ENCODE measurements around the gene SCGB1D2.

SCGB1D2 gene

DNA sequence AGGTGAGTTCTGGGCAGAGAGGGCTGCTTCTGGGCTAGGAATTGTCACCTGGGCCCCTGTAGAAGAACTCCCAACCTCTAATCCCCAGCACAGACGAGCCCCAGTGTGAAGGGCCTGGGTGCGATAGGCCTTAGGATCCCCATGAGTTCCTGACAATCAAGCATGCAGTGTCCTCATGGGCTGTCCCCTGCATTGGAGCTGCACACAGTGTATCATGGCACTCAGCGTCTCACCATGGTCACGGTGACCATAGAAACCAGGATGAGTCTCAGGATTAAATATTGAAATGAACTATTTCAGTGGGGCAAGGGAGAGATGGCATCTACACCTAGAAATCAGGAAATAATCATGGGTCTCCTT is 33.3 kb upstream of the SCGB1D2 start:
- H3K27ac ChIP-seq (ENCODE audit: low read depth, low read length), result no peak overlapping the region
- no peaks in the 10 kb centered on the region for H3K9me3 ChIP-seq (ENCODE audit: control insufficient read depth in 1 of 2, low read length in 2 of 2)
- H3K4me3 ChIP-seq (ENCODE audit: low read depth in 1 of 2, low read length in 2 of 2), result no peak overlapping the region
- H3K27me3 ChIP-seq (ENCODE audit: control insufficient read depth in 1 of 2, insufficient read depth in 2 of 2, low read length in 2 of 2), result peaks cover 0 to 4% of the 10 kb centered on the region in 2 donors
- H3K4me1 ChIP-seq (ENCODE audit: control insufficient read depth in 1 of 2, insufficient read depth in 2 of 2, low read length in 2 of 2), result no peaks in the 10 kb centered on the region
- no peaks in the 10 kb centered on the region for H3K36me3 ChIP-seq (ENCODE audit: control insufficient read depth in 1 of 2, insufficient read depth in 2 of 2, low read length in 2 of 2)
- H3K9ac ChIP-seq (ENCODE audit: low read depth in 1 of 2, low read length in 2 of 2), result no peak overlapping the region

DNA sequence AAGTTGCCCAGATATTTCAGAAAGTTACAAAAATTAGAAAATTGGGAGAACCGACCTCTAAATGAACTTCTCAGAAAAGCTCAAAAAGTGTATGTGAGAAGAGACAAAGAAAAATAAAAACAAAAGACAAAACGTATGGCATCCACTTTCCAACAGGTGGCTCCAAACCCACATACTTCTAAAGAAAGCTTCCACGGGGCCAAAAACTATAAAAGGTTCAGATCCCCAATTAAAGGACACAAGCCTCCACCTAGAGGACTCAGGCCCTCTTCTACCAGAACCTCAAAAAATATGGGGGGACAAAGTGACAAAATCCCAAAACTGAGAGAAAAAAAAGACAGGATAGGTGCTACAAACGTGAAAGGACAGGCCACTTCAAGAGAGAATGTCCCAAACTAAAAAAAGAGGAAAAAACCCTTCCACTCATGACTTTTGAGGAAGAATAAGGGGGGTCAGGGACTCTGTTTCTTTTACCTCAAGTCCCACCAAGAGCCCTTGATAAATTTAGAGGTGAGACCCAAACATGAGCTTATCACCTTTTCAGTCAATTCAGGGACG is 24.8 kb upstream of the SCGB1D2 start:
- Histone ChIP-seq H3K9me3 (ENCODE audit: control insufficient read depth in 1 of 2, low read length in 2 of 2) (peaks cover 4 to 5% of the 10 kb centered on the region in 2 donors), H3K27me3 (ENCODE audit: control insufficient read depth in 1 of 2, insufficient read depth in 2 of 2, low read length in 2 of 2) (peaks cover 0 to 2% of the 10 kb centered on the region in 2 donors), H3K4me3 (ENCODE audit: low read depth in 1 of 2, low read length in 2 of 2) (no peak overlapping the region), H3K4me1 (ENCODE audit: control insufficient read depth in 1 of 2, insufficient read depth in 2 of 2, low read length in 2 of 2) (no peaks in the 10 kb centered on the region), H3K36me3 (ENCODE audit: control insufficient read depth in 1 of 2, insufficient read depth in 2 of 2, low read length in 2 of 2) (no peaks in the 10 kb centered on the region), H3K27ac (ENCODE audit: low read depth, low read length) (no peak overlapping the region), H3K9ac (ENCODE audit: low read depth in 1 of 2, low read length in 2 of 2) (no peak overlapping the region)

DNA sequence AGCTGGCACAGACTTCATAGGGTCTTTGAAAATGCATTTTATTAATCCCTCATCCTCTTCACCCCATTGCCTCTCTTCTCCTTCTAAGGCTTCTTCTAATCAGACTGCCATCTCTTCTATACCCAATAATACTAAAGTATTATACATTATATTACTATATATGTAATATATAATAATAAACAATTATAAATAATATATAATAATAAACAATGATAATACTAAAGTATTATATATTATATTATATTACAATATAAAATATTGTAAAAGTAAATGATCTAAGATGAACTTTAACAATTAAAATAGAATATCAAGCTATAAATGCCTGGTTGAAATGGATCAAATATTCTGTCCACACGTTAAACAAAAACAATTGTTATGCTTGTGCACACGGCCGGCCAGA is 20.5 kb upstream of the SCGB1D2 start:
- Histone ChIP-seq H3K4me1 (ENCODE audit: control insufficient read depth in 1 of 2, insufficient read depth in 2 of 2, low read length in 2 of 2) (no peaks in the 10 kb centered on the region), H3K9me3 (ENCODE audit: control insufficient read depth in 1 of 2, low read length in 2 of 2) (peaks cover 20 to 25% of the 10 kb centered on the region in 2 donors), H3K36me3 (ENCODE audit: control insufficient read depth in 1 of 2, insufficient read depth in 2 of 2, low read length in 2 of 2) (no peaks in the 10 kb centered on the region), H3K9ac (ENCODE audit: low read depth in 1 of 2, low read length in 2 of 2) (no peak overlapping the region), H3K27me3 (ENCODE audit: control insufficient read depth in 1 of 2, insufficient read depth in 2 of 2, low read length in 2 of 2) (no peaks in the 10 kb centered on the region), H3K4me3 (ENCODE audit: low read depth in 1 of 2, low read length in 2 of 2) (no peak overlapping the region), H3K27ac (ENCODE audit: low read depth, low read length) (no peak overlapping the region)

DNA sequence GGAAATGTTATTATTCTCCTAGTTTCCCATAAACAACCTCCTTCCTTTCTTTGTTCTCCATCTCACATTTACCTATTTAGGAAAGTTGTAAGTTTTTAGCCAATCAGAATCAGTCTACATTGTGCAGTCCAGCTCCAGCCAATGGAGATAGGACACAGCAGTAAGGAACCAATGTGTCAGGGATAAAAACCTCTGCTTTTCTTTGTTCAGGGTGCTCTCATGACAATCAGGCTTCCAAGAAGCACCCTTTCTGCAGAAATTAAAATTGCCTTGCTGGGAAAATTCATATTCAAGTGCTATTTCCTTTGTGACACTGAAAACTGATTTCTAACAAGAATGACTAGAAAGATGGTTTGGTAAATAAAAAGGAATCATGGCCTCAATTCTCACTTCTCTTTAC is 18.9 kb upstream of the SCGB1D2 start:
- Histone ChIP-seq H3K27me3 (ENCODE audit: control insufficient read depth in 1 of 2, insufficient read depth in 2 of 2, low read length in 2 of 2) (no peaks in the 10 kb centered on the region), H3K27ac (ENCODE audit: low read depth, low read length) (no peak overlapping the region), H3K9ac (ENCODE audit: low read depth in 1 of 2, low read length in 2 of 2) (no peak overlapping the region), H3K36me3 (ENCODE audit: control insufficient read depth in 1 of 2, insufficient read depth in 2 of 2, low read length in 2 of 2) (no peaks in the 10 kb centered on the region), H3K4me3 (ENCODE audit: low read depth in 1 of 2, low read length in 2 of 2) (no peak overlapping the region), H3K4me1 (ENCODE audit: control insufficient read depth in 1 of 2, insufficient read depth in 2 of 2, low read length in 2 of 2) (no peaks in the 10 kb centered on the region), H3K9me3 (ENCODE audit: control insufficient read depth in 1 of 2, low read length in 2 of 2) (peaks cover 20 to 25% of the 10 kb centered on the region in 2 donors)

DNA sequence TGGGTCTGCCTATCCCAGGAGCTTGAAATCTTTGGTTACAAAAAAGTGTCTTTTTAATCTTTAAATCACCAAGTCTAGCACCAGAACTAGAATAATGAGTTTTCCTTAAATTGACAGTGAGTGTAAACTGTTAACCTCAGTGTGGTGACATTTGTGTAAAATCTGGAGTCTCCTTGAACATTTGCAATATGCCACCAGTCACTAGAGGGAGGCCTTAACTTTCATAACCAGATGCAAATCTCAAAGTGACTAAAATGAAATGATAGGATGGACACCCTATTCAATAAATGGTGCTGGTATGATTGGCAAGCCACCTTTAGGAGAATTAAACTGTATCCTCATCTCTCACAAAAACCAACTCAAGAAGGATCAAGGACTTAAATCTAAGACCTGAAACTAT is 8.3 kb upstream of the SCGB1D2 start:
- H3K27me3 ChIP-seq (ENCODE audit: control insufficient read depth in 1 of 2, insufficient read depth in 2 of 2, low read length in 2 of 2), result peaks cover 4 to 14% of the 10 kb centered on the region in 2 donors
- H3K9ac ChIP-seq (ENCODE audit: low read depth in 1 of 2, low read length in 2 of 2), result no peak overlapping the region
- no peak overlapping the region for H3K4me3 ChIP-seq (ENCODE audit: low read depth in 1 of 2, low read length in 2 of 2)
- no peak overlapping the region for H3K27ac ChIP-seq (ENCODE audit: low read depth, low read length)
- no peaks in the 10 kb centered on the region for H3K4me1 ChIP-seq (ENCODE audit: control insufficient read depth in 1 of 2, insufficient read depth in 2 of 2, low read length in 2 of 2)
- no peaks in the 10 kb centered on the region for H3K9me3 ChIP-seq (ENCODE audit: control insufficient read depth in 1 of 2, low read length in 2 of 2)
- H3K36me3 ChIP-seq (ENCODE audit: control insufficient read depth in 1 of 2, insufficient read depth in 2 of 2, low read length in 2 of 2), result no peaks in the 10 kb centered on the region

DNA sequence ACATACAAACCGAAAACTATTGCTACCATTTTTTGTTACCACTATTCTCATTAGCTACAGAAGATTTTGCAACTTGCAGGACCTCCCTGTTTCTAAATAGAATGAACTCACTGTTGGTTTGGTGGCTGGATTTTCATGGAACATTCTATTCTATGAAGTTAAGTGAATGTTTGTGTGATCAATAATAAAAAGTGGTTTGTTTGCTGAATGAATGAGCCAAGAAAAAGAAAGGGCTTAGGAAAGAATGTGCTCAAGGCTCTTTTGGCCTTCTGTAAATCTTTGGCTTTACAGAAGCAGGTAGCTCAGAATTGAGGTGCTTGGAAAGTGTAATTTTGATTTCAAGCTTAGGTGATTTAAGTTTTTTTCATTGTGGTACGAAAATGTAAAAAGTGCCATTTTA is 5.9 kb upstream of the SCGB1D2 start:
- Histone ChIP-seq H3K27ac (ENCODE audit: low read depth, low read length) (no peak overlapping the region), H3K9me3 (ENCODE audit: control insufficient read depth in 1 of 2, low read length in 2 of 2) (no peaks in the 10 kb centered on the region), H3K27me3 (ENCODE audit: control insufficient read depth in 1 of 2, insufficient read depth in 2 of 2, low read length in 2 of 2) (peaks cover 4 to 16% of the 10 kb centered on the region in 2 donors), H3K4me1 (ENCODE audit: control insufficient read depth in 1 of 2, insufficient read depth in 2 of 2, low read length in 2 of 2) (no peaks in the 10 kb centered on the region), H3K9ac (ENCODE audit: low read depth in 1 of 2, low read length in 2 of 2) (no peak overlapping the region), H3K36me3 (ENCODE audit: control insufficient read depth in 1 of 2, insufficient read depth in 2 of 2, low read length in 2 of 2) (no peaks in the 10 kb centered on the region), H3K4me3 (ENCODE audit: low read depth in 1 of 2, low read length in 2 of 2) (no peak overlapping the region)

DNA sequence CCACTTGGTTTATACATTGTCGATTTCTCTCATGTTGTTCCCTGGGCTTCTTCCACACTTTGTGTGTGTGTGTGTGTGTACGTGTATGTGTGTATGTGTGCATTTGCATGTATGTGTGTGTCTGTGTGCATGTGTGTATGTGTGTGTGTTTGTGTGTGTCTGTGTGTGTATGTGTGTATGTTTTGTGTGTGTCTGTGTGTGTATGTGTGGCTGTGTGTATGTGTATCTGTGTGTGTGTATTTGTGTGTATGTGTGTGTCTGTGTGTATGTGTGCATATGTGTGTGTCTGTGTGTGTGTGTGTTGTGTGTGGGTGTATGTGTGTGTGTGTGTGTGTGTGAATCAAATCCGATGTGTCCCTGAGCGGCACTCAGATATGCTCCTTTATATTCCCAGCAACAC is 4.5 kb upstream of the SCGB1D2 start:
- Histone ChIP-seq H3K4me3 (ENCODE audit: low read depth in 1 of 2, low read length in 2 of 2) (no peak overlapping the region), H3K9ac (ENCODE audit: low read depth in 1 of 2, low read length in 2 of 2) (no peak overlapping the region), H3K36me3 (ENCODE audit: control insufficient read depth in 1 of 2, insufficient read depth in 2 of 2, low read length in 2 of 2) (no peaks in the 10 kb centered on the region), H3K27ac (ENCODE audit: low read depth, low read length) (no peak overlapping the region), H3K4me1 (ENCODE audit: control insufficient read depth in 1 of 2, insufficient read depth in 2 of 2, low read length in 2 of 2) (no peaks in the 10 kb centered on the region), H3K9me3 (ENCODE audit: control insufficient read depth in 1 of 2, low read length in 2 of 2) (no peaks in the 10 kb centered on the region), H3K27me3 (ENCODE audit: control insufficient read depth in 1 of 2, insufficient read depth in 2 of 2, low read length in 2 of 2) (peaks cover 4 to 16% of the 10 kb centered on the region in 2 donors)

DNA sequence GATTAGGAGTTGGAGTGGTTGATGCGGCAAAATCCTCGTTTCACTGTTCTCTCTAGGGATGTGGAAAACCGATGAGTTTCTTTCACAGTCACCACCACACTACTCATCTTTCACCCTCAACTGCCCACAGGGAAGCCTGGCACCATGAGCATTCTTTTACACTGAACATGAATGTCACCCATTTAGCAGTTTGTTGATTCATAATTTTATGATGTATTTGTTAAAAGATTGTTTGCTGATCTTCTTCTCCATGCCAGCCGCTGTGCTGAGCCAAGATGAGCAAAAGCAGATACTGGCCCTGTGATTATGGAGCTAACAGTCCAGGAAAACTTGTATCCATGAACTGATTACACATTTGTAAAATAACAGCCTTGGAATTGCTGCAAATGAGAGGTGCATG is 3.9 kb upstream of the SCGB1D2 start:
- H3K9ac ChIP-seq (ENCODE audit: low read depth in 1 of 2, low read length in 2 of 2), result no peak overlapping the region
- no peaks in the 10 kb centered on the region for H3K9me3 ChIP-seq (ENCODE audit: control insufficient read depth in 1 of 2, low read length in 2 of 2)
- no peak overlapping the region for H3K27ac ChIP-seq (ENCODE audit: low read depth, low read length)
- H3K4me3 ChIP-seq (ENCODE audit: low read depth in 1 of 2, low read length in 2 of 2), result no peak overlapping the region
- H3K36me3 ChIP-seq (ENCODE audit: control insufficient read depth in 1 of 2, insufficient read depth in 2 of 2, low read length in 2 of 2), result no peaks in the 10 kb centered on the region
- H3K27me3 ChIP-seq (ENCODE audit: control insufficient read depth in 1 of 2, insufficient read depth in 2 of 2, low read length in 2 of 2), result peaks cover 4 to 14% of the 10 kb centered on the region in 2 donors
- no peaks in the 10 kb centered on the region for H3K4me1 ChIP-seq (ENCODE audit: control insufficient read depth in 1 of 2, insufficient read depth in 2 of 2, low read length in 2 of 2)

DNA sequence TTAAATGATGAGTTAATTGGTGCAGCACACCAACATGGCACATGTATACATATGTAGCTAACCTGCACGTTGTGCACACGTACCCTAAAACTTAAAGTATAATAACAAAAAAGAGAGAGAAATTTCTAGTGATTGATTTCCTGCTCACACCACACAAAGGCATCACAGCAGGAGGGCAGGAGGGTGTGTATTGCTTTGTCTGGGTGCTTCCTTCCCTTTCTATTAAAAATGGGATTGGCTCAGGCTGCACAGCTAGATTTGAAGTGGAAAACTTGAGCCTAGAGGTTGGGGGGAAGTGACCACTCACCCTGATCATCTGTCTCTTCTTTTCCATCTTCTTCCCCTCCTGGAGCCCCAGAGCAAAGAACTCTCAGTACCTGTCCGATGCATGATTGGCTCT is 944 bp upstream of the SCGB1D2 start:
- no peak overlapping the region for H3K4me3 ChIP-seq (ENCODE audit: low read depth in 1 of 2, low read length in 2 of 2)
- H3K9me3 ChIP-seq (ENCODE audit: control insufficient read depth in 1 of 2, low read length in 2 of 2), result no peaks in the 10 kb centered on the region
- no peak overlapping the region for H3K27ac ChIP-seq (ENCODE audit: low read depth, low read length)
- no peaks in the 10 kb centered on the region for H3K36me3 ChIP-seq (ENCODE audit: control insufficient read depth in 1 of 2, insufficient read depth in 2 of 2, low read length in 2 of 2)
- peaks cover 4 to 11% of the 10 kb centered on the region in 2 donors for H3K27me3 ChIP-seq (ENCODE audit: control insufficient read depth in 1 of 2, insufficient read depth in 2 of 2, low read length in 2 of 2)
- H3K4me1 ChIP-seq (ENCODE audit: control insufficient read depth in 1 of 2, insufficient read depth in 2 of 2, low read length in 2 of 2), result no peaks in the 10 kb centered on the region
- H3K9ac ChIP-seq (ENCODE audit: low read depth in 1 of 2, low read length in 2 of 2), result no peak overlapping the region

DNA sequence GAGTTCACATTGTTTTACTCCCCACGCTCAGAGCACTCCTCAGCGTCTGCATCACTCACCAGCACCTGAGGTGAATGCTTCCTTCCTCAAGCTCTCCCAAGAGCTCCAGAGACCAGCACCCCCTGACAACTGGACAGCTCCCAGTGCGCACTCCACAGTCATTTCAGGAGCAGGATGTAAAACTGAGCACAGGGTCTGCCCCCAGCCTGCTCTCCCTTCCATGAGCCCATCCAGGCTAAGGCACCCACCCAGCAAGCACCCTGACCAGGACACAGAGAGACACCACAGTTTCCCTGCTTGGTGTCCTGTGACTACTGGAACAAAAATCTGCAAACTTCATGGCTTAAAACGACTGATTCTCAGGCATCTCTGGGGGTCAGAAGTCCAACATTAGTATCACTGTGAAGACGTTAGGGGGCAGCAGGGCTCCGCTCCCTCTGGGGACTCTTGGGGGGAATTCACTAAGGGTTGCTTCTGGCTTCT is 3.3 kb downstream of the SCGB1D2 start:
- Histone ChIP-seq H3K27me3 (ENCODE audit: control insufficient read depth in 1 of 2, insufficient read depth in 2 of 2, low read length in 2 of 2) (no peaks in the 10 kb centered on the region), H3K4me3 (ENCODE audit: low read depth in 1 of 2, low read length in 2 of 2) (no peak overlapping the region), H3K4me1 (ENCODE audit: control insufficient read depth in 1 of 2, insufficient read depth in 2 of 2, low read length in 2 of 2) (no peaks in the 10 kb centered on the region), H3K36me3 (ENCODE audit: control insufficient read depth in 1 of 2, insufficient read depth in 2 of 2, low read length in 2 of 2) (no peaks in the 10 kb centered on the region), H3K9me3 (ENCODE audit: control insufficient read depth in 1 of 2, low read length in 2 of 2) (peaks cover 0 to under 1% of the 10 kb centered on the region in 2 donors), H3K27ac (ENCODE audit: low read depth, low read length) (no peak overlapping the region), H3K9ac (ENCODE audit: low read depth in 1 of 2, low read length in 2 of 2) (no peak overlapping the region)

DNA sequence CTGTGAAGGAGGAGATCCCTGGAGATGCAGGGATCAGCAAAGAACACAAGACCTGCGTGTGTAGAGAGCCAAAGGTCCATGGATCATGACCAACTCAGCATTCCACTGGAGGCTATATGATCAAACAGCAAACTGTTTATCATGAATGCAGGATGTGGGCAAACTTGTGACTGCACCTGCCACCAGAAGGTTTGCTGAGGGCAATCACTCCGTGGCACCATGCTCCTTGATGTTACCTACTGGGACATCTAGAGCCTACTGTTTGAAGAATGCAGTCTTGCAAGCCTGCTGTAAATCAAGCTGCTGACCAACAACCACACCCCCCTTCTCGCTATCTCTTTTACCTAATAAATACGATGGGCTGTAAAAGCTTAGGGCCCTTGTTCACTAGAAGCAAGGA is 9.7 kb downstream of the SCGB1D2 start:
- no peaks in the 10 kb centered on the region for H3K4me1 ChIP-seq (ENCODE audit: control insufficient read depth in 1 of 2, insufficient read depth in 2 of 2, low read length in 2 of 2)
- H3K9ac ChIP-seq (ENCODE audit: low read depth in 1 of 2, low read length in 2 of 2), result no peak overlapping the region
- no peaks in the 10 kb centered on the region for H3K36me3 ChIP-seq (ENCODE audit: control insufficient read depth in 1 of 2, insufficient read depth in 2 of 2, low read length in 2 of 2)
- H3K27ac ChIP-seq (ENCODE audit: low read depth, low read length), result no peak overlapping the region
- H3K4me3 ChIP-seq (ENCODE audit: low read depth in 1 of 2, low read length in 2 of 2), result no peak overlapping the region
- H3K9me3 ChIP-seq (ENCODE audit: control insufficient read depth in 1 of 2, low read length in 2 of 2), result peaks cover 25% of the 10 kb centered on the region in 2 donors
- H3K27me3 ChIP-seq (ENCODE audit: control insufficient read depth in 1 of 2, insufficient read depth in 2 of 2, low read length in 2 of 2), result no peaks in the 10 kb centered on the region
